Inferior parietal cortex (tissue), 1 donor: ENCODE data around the gene SH3BGRL.
"Not testable (repeated sequence)": the region's sequence is repeated elsewhere in the genome, so short reads cannot be mapped to it uniquely, and the experiment has no call there.

Experiments used
- DNase-seq: peaks from one replicate; pipeline ENCODE4 v3.0.0-alpha.2; 2016; ENCODE audit errors: extremely low spot score

SH3BGRL gene

DNA sequence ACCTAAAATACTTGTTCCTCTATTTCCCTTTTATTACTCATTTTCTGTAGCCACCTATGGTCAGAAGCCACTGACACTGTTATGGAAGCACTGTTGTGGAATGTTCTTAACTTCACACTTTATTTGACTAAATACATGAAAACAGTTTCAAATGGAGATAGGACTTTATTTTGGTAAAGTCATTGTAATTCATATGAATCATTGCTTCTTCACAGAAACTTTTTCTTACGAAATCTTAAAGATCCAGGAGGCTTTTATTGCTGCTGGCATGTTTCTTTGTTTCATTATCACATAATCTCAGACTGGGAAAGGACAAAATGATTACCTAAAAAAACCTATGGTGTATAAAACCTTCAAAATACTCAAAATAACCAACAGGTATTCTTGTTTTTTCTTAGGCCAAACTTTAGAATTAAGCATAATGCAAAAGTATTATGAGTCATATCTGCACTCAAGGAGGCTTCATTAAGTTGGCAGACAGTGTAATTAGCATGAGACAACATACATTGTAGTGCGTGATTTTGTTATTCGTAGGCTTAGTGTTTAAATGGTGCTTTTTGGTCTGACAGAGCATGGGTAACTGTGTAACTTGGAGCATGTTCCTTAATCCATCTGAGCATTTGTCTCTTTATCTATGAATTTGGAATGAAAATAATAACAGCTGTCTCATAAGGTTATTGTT lies 58.0 kb downstream of the SH3BGRL start:
- no peak for DNase-seq

DNA sequence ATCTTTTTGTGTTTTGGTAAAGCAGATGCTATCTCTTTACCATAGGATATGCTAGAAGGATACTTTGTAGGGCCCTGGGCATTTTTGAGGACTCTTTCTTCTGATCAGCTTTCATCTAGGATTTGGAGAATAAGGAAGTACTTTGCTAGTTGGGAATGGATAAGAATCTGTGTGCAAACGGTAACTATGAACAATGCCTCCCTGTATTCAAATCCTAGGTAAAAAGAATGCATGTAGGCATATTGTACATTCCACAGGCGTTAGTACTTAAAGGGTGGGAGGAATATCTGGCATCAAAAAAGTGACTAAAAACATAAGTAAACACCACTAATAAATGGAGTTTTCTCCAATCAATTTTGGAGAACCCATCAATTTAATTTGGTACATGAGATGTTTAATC lies 59.7 kb downstream of the SH3BGRL start:
- DNase-seq: no peak

DNA sequence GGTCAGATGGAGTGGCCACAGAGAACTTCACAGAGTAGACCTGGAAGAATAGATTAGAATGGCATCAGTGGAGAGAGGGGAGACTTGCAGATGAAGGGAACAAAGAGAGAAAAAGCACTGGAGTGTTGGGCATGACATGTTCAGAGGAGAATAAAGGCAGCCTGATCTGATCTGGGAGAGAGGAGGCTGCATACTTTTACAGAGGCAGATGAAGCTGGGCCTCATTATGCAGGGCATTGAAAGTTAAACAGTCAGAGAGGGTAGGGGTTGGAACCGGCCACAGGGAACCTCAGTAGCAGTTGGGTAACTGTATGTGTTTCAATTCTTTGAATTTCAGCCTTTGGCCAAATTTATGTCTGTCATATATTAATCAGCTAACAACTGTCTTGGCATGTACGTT lies 61.2 kb downstream of the SH3BGRL start:
- DNase-seq: no peak

DNA sequence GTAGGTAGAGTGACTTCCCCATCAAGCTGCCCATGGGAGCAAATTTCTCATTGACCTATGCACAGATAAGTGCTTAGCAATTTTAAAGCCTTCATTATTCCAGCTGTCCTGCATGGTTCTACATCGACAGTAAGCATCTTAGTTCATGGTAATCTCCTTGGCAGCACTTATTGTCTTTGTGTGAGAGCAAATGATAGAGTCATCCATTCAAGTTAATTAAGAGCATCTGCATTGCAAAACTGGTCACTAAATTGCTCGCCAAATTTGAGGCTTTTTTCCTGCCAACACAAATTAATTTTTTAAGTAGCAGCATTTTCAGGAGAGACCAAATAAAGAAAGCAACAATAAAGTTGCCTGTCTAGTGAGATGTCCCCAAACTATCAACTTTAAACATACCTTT lies 76.7 kb downstream of the SH3BGRL start:
- DNase-seq: no peak

DNA sequence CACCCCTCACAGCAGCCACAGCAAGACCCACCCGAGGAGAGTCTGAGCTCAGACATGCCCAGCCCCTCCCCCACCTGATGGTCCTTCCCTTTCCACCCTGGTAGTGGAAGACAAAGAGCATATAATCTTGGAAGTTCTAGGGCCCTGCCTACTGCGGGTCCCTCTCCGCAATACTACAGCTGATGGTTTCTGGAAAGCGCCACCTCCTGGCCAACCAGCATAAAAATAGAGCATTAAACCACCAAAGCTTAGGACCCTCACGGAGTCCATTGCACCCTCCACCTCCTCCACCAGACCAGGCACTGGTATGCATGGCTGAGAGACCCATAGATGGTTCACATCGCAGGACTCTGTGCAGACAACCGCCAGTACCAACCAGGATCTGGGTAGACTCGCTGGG lies 78.2 kb downstream of the SH3BGRL start:
- DNase-seq: no peak

DNA sequence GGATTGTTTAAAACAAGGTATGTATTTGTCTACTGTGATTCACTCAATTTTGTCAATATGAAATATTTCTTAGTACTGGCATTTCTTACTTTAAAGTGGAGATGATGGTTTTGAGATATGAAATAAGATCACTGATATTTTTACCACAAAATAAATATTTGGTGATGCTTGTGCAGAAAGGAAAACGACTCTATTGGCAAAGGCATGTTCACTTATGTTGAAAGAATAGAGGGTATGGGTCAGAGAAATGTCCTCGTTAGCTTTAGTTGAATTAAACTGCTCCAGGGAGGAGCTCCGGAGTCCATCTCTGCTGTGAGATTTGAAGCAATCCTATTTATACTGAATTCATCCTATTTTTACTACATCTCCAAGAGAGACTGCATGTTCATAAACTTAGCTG lies 84.2 kb downstream of the SH3BGRL start:
- no peak for DNase-seq

DNA sequence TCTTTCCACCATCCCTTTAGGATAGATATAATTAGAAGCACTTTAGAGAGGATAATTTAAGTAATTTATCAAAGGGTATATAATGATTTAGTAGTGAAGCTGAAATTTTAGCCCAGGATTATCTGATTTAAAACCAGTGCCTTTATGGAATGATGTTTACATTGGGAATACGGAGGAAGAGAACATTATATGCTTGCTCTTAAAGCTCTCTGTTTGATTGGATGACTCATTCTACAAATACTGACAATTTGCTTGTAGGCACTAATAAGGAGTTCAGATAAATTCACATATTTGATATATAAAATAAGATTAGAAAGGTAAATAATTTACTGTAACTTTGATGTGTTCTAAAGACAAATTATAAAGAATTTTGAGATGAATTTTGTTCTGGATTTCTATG lies 84.7 kb downstream of the SH3BGRL start:
- no peak for DNase-seq

DNA sequence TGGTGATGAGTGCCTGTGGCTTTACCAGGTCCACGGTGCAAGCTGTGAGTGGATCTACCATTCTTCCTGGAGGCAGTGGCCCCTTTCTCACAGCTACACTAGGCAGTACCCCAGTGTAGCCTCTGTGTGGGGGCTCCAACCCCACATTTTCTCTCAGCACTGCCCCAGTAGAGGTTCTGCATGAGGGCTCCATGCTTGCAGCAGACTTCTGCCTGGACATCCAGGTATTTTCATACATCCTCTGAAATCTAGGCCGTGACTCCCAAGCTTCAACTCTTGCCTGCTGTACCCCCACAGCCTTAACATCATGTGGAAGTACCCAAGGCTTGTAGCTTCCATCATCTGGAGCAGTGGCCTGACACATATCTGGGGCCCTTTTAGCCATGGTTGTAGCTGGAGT lies 90.1 kb downstream of the SH3BGRL start:
- no peak for DNase-seq

DNA sequence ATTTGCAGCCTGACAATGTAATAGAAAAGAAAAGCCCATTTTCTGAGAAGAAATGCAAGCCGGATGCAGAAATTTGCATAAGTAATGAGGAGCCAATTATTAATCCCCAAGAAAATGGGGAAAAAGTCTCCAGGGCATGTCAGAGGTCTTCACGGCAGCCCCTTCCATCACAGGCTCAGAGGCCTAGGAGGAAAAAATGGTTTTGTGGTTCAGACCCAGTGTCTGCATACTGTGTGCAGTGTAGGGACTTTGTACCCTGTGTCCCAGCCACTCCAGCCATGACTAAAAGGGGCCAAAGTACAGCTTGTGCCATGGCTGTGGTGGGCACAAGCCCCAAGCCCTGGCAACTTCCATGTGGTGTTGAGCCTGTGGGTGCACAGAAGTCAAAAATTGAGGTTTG lies 92.2 kb downstream of the SH3BGRL start:
- DNase-seq: no peak

DNA sequence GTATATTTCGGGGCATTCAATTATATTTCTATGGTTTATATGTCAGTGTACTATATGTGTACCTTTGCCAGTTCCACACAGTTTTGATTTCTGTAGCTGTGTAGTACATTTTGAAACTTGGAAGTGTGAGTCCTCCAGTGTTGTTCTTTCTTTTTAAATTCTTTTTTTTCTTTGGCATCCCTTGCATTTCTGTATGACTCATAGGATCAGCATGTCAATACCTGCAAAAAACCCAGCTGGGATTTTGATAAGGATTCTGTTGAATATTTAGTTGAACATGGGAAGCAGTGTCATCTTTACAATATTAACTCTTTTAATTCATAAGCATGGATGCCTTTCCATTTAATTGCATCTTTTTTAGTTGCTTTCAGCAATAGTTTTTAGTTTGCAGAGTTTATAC lies 100.0 kb downstream of the SH3BGRL start:
- no peak for DNase-seq

DNA sequence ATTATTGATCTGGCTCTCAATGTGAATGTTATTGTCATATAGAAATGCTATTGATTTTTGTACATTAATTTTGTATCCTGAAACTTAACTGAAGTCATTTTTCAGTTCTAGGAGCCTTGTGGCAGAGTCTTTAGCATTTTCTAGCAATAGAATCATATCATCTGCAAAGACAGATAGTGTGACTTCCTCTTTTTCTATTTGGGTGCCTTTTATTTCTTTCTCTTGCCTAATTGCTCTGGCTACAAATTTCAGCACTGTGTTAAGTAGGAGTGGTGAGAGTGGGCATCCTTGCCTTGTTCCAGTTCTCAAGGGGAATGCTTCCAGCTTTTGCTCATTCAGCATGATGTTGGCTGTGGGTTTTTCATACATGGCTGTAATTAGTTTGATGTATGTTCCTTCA lies 102.7 kb downstream of the SH3BGRL start:
- no peak for DNase-seq

DNA sequence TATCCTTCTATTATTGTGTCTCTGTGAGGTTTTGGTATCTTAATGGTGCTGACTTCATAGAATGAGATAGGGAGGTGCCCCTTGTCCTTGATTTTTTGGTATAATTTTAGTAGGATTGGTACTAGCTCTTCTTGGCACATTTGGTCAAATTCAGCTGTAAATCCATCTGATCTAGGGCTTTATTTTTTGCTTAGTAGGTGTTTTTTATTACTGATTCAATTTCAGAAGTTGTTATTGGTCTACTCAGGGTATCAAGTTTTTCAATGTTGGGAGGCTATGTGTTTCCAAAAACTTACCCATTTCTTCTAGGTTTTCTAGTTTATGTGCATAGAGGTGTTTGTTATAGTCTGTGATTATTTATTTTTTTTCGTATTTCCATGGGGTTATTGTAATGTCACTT lies 103.3 kb downstream of the SH3BGRL start:
- DNase-seq: no peak

DNA sequence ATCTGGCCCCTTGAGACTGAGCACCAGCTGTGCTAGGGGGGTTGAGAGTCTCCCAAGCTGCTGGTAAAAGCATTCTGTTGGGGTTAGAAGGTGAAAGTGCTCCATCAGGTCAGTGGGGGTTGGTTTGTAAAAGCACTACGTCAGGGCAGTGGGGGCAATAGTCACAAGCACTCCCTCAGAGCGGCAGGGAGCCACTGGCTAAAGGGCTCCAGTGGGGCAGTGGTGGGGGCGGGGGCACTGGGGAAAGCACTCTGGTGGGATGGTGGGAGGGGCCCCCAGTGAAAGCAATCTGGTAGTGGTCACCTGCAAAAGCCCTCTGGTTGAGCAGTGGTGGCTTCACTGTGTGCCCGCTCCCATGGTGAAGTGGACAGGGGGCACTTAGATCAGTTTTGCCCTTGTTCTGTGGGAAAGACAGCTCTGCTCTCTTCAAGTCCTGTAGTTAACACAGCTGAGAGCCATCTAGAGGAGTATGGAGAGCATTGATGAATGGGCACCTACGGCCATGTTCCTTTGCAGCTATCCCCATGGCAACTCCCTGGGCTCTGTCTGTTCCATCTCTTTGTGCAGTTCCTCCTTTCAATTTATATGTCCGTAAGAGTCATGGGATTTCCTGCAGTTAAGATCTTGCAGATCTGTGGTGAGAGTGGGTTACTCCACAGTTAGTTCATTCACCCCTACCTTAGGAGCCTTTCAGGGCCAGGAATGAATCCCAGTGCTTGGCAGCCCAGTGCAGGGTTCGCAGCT lies 106.4 kb downstream of the SH3BGRL start:
- DNase-seq: no peak

DNA sequence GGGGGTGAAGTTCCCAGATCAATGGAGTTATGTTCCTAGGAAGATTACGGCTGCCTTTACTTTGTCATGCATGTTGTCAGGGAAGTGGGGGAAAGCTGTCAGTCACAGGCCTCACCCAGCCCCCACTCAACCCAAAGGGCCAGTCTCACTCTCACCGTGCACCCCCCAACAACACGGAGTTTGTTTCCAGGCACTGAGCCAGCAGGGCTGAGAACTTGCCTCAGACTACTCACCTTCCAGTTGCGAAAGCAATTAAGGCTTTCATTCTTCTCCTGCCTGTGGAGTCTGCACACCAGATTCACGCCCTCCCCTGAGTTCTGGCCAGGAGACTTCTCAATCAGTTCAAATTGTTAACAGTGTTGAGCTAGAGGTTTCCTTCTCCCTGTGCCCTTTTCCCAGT lies 114.3 kb downstream of the SH3BGRL start:
- no peak for DNase-seq

DNA sequence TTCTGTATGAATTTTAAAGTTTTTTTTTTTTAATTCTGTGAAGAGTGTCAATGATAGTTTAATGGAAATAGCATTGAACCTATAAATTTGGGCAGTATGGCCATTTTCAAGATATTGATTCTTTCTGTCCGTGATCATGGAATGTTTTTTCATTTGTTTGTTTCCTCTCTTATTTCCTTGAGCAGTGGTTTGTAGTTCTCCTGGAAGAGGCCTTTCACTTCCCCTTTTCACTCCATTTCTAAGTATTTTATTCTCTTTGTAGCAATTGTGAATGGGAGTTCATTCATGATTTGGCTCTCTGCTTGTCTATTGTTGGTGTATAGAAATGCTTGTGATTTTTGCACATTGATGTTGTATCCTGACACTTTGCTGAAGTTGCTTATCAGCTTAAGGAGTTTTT lies 129.8 kb downstream of the SH3BGRL start:
- not testable (repeated sequence) for DNase-seq

DNA sequence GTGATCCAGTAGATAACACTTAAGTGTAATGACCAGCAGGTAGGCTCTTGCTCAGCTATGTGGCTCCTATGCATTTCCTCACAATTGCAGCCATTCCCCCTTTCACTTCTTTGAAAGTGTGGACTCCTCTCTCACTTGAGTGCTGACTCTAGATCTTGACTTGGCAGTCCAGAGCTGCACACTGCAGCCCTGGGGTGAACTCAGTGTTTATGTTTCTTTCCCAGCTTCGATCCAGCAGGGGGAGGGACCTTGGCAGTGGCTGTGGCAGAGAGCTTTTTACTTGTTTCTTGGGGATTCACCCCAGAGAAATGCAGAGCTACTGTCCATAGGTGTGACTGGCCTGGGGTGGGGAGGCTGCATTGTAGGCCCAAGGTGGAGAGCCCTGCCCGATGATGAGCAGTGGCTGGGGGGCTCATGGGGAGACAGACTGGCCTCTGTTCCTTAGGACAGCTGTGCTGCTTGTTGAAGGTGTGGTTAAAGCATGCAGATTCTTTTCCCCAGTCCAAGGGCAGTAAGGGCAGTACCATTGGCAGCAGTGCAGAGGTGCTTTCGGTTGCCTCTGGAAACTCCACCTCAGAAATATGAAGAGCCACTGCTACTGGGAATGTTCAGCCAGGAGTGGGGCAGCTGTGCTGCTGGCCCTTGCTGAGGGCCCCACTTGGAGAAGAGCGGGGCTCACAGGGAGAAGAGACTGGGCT lies 134.7 kb downstream of the SH3BGRL start:
- no peak for DNase-seq

DNA sequence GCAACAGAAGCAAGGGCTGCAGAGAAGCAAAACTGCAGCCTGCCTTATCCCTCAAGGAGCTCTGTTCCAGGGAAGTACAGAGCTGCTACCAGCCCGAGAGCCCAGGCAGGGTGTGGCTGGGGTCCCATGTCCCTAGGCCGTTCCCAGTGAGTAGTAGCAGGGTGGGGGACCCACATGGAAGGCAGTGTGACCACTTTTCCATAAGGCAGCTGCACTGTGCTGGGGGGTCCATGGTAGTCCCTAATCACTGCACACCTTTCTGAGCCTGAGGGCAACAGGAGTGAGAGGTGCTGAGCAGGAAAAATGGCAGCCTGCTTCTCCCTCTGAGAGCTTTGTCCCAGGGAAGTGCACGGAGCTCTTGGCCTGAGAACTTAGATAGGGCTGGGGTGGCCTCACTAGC lies 135.9 kb downstream of the SH3BGRL start:
- DNase-seq: no peak

DNA sequence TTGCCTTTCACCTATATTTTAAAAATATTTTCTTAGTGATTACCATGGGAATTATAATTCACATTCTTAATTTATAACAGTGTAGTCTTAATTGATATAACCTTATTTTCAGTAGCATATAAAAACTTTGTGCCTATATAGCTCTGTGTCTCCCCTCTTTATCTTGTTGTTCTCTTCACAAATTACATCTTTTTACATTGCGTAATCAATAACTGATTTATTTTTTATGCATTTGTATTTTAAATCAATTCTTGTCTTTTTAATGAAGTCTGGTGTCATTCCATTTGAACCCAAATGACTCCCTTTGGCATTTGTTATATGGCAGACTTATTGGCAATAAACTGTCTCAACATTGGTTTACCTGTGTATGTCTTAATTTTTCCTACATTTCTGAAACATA lies 137.0 kb downstream of the SH3BGRL start:
- no peak for DNase-seq

DNA sequence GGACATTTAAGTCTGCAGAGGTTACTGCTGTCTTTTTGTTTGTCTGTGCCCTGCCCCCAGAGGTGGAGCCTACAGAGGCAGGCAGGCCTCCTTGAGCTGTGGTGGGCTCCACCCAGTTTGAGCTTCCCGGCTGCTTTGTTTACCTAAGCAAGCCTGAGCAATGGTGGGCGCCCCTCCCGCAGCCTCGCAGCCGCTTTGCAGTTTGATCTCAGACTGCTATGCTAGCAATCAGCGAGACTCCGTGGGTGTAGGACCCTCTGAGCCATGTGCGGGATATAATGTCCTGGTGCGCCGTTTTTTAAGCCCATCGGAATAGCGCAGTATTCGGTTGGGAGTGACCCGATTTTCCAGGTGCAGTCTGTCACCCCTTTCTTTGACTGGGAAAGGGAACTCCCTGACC lies 143.4 kb downstream of the SH3BGRL start:
- not testable (repeated sequence) for DNase-seq
